Measurements from ENCODE around the gene GPANK1. TPM values are rescaled to one million over a fixed set of nuclear protein-coding genes. Genes with fewer than 3 reads are reported as not detected.

The GPANK1 gene
- polyA plus RNA-seq, 4 donors: 14.8 to 30.2 (median 21.7) TPM

GRCh38 chr6:31643818-31644454, 20.9 kb downstream of the GPANK1 start:
- no peak overlapping the region for H3K4me3 ChIP-seq (ENCODE audit: low read depth in 1 of 3, low read length in 3 of 3)
- peaks cover 39 to 91% (median 60%) of the 10 kb centered on the region in 3 donors for H3K36me3 ChIP-seq (ENCODE audit: control insufficient read depth in 3 of 3, insufficient read depth in 2 of 3, low read depth in 1 of 3, low read length in 3 of 3)
- H3K27ac ChIP-seq (ENCODE audit: low read depth in 1 of 3, low read length in 2 of 3): no peak overlapping the region
- 69 to 86% (median 70%) methylated on average over 16 to 17 of the region's 17 CpGs for WGBS, 3 donors
- H3K27me3 ChIP-seq (ENCODE audit: control insufficient read depth in 3 of 3, insufficient read depth in 3 of 3, low read length in 3 of 3): no peaks in the 10 kb centered on the region
- H3K4me1 ChIP-seq (ENCODE audit: control insufficient read depth in 3 of 3, insufficient read depth in 2 of 3, low read depth in 1 of 3, low read length in 2 of 3): no peaks in the 10 kb centered on the region
- no peaks in the 10 kb centered on the region for H3K9me3 ChIP-seq (ENCODE audit: control insufficient read depth in 2 of 2, insufficient read depth in 1 of 2, low read depth in 1 of 2, low read length in 1 of 2)
- DNase-seq (no peak), FAIRE-seq (no peak)

DNA sequence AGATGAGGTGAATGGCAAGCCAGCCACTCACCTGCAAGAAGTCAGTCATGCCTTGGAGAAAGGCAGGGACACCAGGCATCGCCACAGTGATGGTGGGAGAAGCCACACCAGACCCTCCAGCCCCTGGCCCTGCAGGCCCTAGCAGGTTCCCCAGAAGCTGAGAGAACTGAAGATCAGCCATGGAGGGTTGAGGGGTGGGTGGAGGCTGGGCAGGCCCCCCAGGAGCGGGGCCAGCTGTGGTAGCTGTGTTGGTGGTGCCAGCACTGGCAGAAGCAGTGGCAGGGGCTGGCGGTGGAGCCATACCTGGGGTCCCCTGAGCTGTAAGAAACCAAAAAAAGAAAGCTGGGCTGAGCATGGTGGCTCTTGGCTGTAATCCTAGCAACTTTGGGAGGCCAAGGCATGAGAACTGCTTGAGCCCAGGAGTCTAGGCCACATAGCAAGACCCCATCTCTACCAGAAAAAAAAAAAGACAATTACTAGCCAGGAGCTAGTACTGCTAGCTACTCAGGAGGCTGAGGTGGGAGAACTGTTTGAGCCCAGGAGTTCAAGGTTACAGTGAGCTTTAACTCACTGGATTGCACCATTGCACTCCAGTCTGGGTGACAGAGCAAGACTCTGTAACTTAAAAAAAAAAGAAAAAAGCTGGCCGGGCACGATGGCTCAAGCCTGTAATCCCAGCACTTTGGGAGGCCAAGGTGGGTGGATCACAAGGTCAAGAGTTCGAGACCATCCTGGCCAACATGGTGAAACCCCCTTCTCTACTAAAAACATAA, 21.8 kb downstream of the GPANK1 start:
- H3K4me1 ChIP-seq (ENCODE audit: control insufficient read depth in 3 of 3, insufficient read depth in 2 of 3, low read depth in 1 of 3, low read length in 2 of 3): no peaks in the 10 kb centered on the region
- no peak overlapping the region for H3K4me3 ChIP-seq (ENCODE audit: low read depth in 1 of 3, low read length in 3 of 3)
- no peak overlapping the region for H3K27ac ChIP-seq (ENCODE audit: low read depth in 1 of 3, low read length in 2 of 3)
- no peak for FAIRE-seq
- H3K36me3 ChIP-seq (ENCODE audit: control insufficient read depth in 3 of 3, insufficient read depth in 2 of 3, low read depth in 1 of 3, low read length in 3 of 3): peaks cover 31 to 87% (median 58%) of the 10 kb centered on the region in 3 donors
- 89 to 95% (median 90%) methylated on average over 6 of the region's 6 CpGs for WGBS, 3 donors
- DNase-seq: no peak
- H3K9me3 ChIP-seq (ENCODE audit: control insufficient read depth in 2 of 2, insufficient read depth in 1 of 2, low read depth in 1 of 2, low read length in 1 of 2): no peaks in the 10 kb centered on the region
- no peaks in the 10 kb centered on the region for H3K27me3 ChIP-seq (ENCODE audit: control insufficient read depth in 3 of 3, insufficient read depth in 3 of 3, low read length in 3 of 3)

DNA sequence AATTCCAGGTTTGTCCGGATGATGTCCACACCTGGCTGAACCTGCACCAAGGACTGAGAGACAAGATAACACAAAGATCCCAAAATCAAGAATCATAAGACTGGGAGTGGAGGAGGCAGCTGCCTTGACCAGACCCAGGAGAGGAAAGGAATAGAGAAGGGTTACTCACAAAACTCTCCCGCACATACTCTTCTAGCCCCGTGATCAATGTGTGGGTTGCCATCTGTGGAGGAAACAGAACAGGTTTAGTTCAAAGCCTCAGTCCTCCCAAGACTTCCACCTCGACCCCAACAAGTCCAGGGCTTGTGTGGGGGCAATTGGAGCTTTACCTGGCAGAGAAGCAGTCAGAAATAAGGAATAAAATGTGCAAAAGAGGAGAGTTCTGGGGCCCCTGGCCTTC, 23.4 kb downstream of the GPANK1 start:
- 77 to 92% (median 81%) methylated on average over 4 of the region's 4 CpGs for WGBS, 3 donors
- H3K36me3 ChIP-seq (ENCODE audit: control insufficient read depth in 3 of 3, insufficient read depth in 2 of 3, low read depth in 1 of 3, low read length in 3 of 3): peaks cover 38 to 87% (median 55%) of the 10 kb centered on the region in 3 donors
- no peak overlapping the region for H3K27ac ChIP-seq (ENCODE audit: low read depth in 1 of 3, low read length in 2 of 3)
- H3K4me3 ChIP-seq (ENCODE audit: low read depth in 1 of 3, low read length in 3 of 3): no peak overlapping the region
- H3K27me3 ChIP-seq (ENCODE audit: control insufficient read depth in 3 of 3, insufficient read depth in 3 of 3, low read length in 3 of 3): no peaks in the 10 kb centered on the region
- no peaks in the 10 kb centered on the region for H3K9me3 ChIP-seq (ENCODE audit: control insufficient read depth in 2 of 2, insufficient read depth in 1 of 2, low read depth in 1 of 2, low read length in 1 of 2)
- no peak for DNase-seq
- no peaks in the 10 kb centered on the region for H3K4me1 ChIP-seq (ENCODE audit: control insufficient read depth in 3 of 3, insufficient read depth in 2 of 3, low read depth in 1 of 3, low read length in 2 of 3)
- no peak for FAIRE-seq

GRCh38 chr6:31640612-31641011, 24.2 kb downstream of the GPANK1 start:
- no peaks in the 10 kb centered on the region for H3K4me1 ChIP-seq (ENCODE audit: control insufficient read depth in 3 of 3, insufficient read depth in 2 of 3, low read depth in 1 of 3, low read length in 2 of 3)
- H3K36me3 ChIP-seq (ENCODE audit: control insufficient read depth in 3 of 3, insufficient read depth in 2 of 3, low read depth in 1 of 3, low read length in 3 of 3): peaks cover 45 to 89% (median 60%) of the 10 kb centered on the region in 3 donors
- no peaks in the 10 kb centered on the region for H3K27me3 ChIP-seq (ENCODE audit: control insufficient read depth in 3 of 3, insufficient read depth in 3 of 3, low read length in 3 of 3)
- no peak for FAIRE-seq
- no peaks in the 10 kb centered on the region for H3K9me3 ChIP-seq (ENCODE audit: control insufficient read depth in 2 of 2, insufficient read depth in 1 of 2, low read depth in 1 of 2, low read length in 1 of 2)
- H3K4me3 ChIP-seq (ENCODE audit: low read depth in 1 of 3, low read length in 3 of 3): no peak overlapping the region
- 94 to 98% (median 97%) methylated on average over 6 of the region's 6 CpGs for whole genome bisulfite sequencing, 3 donors
- DNase-seq: no peak
- no peak overlapping the region for H3K27ac ChIP-seq (ENCODE audit: low read depth in 1 of 3, low read length in 2 of 3)

DNA sequence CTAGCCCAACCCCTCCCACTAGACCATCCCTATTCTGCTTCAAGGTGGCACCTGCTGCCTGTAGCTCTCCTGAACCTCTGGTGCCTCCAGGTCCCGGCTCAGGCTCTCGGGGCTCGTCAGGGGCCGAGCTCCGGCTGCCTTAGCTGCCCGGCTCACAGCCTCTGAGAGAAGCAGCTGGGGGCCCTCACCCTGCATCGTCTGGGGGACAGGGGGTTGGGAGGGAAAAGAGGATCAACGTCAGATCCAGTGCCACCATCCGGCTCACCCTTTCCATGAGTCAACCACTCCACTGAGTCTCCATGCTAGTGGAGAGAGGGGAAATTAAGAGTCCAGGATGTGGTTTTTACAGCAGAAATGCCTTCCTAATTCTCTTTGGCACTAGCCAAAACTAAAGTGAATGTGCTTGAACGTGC, 25.3 kb downstream of the GPANK1 start:
- no peaks in the 10 kb centered on the region for H3K4me1 ChIP-seq (ENCODE audit: control insufficient read depth in 3 of 3, insufficient read depth in 2 of 3, low read depth in 1 of 3, low read length in 2 of 3)
- H3K9me3 ChIP-seq (ENCODE audit: control insufficient read depth in 2 of 2, insufficient read depth in 1 of 2, low read depth in 1 of 2, low read length in 1 of 2): no peaks in the 10 kb centered on the region
- peaks cover 49 to 90% (median 53%) of the 10 kb centered on the region in 3 donors for H3K36me3 ChIP-seq (ENCODE audit: control insufficient read depth in 3 of 3, insufficient read depth in 2 of 3, low read depth in 1 of 3, low read length in 3 of 3)
- no peak overlapping the region for H3K27ac ChIP-seq (ENCODE audit: low read depth in 1 of 3, low read length in 2 of 3)
- H3K4me3 ChIP-seq (ENCODE audit: low read depth in 1 of 3, low read length in 3 of 3): no peak overlapping the region
- no peak for FAIRE-seq
- H3K27me3 ChIP-seq (ENCODE audit: control insufficient read depth in 3 of 3, insufficient read depth in 3 of 3, low read length in 3 of 3): no peaks in the 10 kb centered on the region
- 80 to 88% (median 85%) methylated on average over 10 of the region's 10 CpGs for WGBS, 3 donors
- DNase-seq: no peak

DNA sequence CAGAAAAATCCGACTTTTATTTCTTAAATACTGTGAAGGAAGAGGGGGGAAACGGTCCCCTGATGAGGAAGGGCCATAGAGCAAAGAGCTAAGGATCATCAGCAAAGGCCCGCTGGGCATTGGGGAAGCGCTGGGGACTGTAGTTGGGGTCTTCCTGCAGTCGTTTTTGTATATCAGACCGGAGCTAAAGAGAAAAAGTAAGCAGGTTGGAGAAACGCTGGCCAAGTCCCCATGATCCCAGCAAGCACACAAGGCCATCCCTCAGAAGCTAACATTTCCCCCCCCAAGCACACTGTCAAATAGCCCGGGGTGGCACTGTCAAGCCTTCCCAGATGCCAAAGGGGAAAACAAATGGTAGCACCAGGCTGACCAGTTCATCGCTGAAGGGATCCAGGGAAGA, 25.8 kb downstream of the GPANK1 start:
- H3K36me3 ChIP-seq (ENCODE audit: control insufficient read depth in 3 of 3, insufficient read depth in 2 of 3, low read depth in 1 of 3, low read length in 3 of 3): peaks cover 48 to 90% (median 52%) of the 10 kb centered on the region in 3 donors
- DNase-seq (no peak), FAIRE-seq (no peak)
- H3K4me1 ChIP-seq (ENCODE audit: control insufficient read depth in 3 of 3, insufficient read depth in 2 of 3, low read depth in 1 of 3, low read length in 2 of 3): no peaks in the 10 kb centered on the region
- WGBS, 3 donors: 81 to 86% (median 82%) methylated on average over 9 of the region's 9 CpGs
- no peak overlapping the region for H3K27ac ChIP-seq (ENCODE audit: low read depth in 1 of 3, low read length in 2 of 3)
- H3K9me3 ChIP-seq (ENCODE audit: control insufficient read depth in 2 of 2, insufficient read depth in 1 of 2, low read depth in 1 of 2, low read length in 1 of 2): no peaks in the 10 kb centered on the region
- no peaks in the 10 kb centered on the region for H3K27me3 ChIP-seq (ENCODE audit: control insufficient read depth in 3 of 3, insufficient read depth in 3 of 3, low read length in 3 of 3)
- H3K4me3 ChIP-seq (ENCODE audit: low read depth in 1 of 3, low read length in 3 of 3): no peak overlapping the region

DNA sequence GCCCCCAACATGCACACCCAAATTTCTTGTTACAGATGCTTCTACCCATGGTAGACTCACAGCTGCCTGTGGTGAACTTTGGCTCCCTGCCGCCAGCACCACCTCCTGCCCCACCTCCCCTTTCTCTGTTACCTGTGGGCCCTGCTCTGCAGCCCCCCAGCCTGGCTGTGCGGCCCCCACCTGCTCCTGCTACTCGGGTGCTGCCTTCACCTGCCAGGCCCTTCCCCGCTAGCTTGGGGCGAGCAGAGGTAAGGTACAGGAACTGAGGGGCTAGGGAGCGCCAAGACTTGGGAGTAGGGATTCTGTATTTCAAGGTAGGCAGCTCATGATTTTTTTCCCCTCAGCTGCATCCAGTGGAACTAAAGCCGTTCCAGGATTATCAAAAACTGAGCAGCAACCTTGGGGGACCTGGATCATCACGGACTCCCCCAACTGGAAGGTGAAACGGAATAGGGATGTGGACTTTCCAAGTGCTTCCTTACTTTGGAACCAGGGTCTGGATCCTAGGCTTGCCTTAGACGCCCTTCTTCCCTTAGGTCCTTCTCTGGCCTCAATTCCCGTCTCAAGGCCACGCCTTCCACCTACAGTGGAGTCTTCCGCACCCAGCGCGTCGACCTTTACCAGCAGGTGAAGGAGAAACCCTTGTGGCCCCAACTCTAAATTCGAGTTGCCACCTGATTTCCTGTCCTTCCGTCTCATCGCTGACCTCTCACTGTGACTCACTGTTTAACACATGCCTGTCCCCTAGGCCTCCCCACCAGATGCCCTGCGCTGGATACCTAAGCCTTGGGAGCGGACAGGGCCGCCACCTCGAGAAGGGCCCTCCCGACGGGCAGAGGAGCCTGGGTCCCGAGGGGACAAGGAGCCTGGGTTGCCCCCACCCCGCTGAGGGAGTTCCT, 27.9 kb downstream of the GPANK1 start:
- H3K4me3 ChIP-seq (ENCODE audit: low read depth in 1 of 3, low read length in 3 of 3): no peak overlapping the region
- no peak overlapping the region for H3K27ac ChIP-seq (ENCODE audit: low read depth in 1 of 3, low read length in 2 of 3)
- no peak for FAIRE-seq
- no peaks in the 10 kb centered on the region for H3K27me3 ChIP-seq (ENCODE audit: control insufficient read depth in 3 of 3, insufficient read depth in 3 of 3, low read length in 3 of 3)
- 78 to 82% (median 81%) methylated on average over 27 of the region's 27 CpGs for WGBS, 3 donors
- DNase-seq: no peak
- H3K9me3 ChIP-seq (ENCODE audit: control insufficient read depth in 2 of 2, insufficient read depth in 1 of 2, low read depth in 1 of 2, low read length in 1 of 2): no peaks in the 10 kb centered on the region
- H3K36me3 ChIP-seq (ENCODE audit: control insufficient read depth in 3 of 3, insufficient read depth in 2 of 3, low read depth in 1 of 3, low read length in 3 of 3): peaks cover 40 to 93% (median 58%) of the 10 kb centered on the region in 3 donors
- no peaks in the 10 kb centered on the region for H3K4me1 ChIP-seq (ENCODE audit: control insufficient read depth in 3 of 3, insufficient read depth in 2 of 3, low read depth in 1 of 3, low read length in 2 of 3)

DNA sequence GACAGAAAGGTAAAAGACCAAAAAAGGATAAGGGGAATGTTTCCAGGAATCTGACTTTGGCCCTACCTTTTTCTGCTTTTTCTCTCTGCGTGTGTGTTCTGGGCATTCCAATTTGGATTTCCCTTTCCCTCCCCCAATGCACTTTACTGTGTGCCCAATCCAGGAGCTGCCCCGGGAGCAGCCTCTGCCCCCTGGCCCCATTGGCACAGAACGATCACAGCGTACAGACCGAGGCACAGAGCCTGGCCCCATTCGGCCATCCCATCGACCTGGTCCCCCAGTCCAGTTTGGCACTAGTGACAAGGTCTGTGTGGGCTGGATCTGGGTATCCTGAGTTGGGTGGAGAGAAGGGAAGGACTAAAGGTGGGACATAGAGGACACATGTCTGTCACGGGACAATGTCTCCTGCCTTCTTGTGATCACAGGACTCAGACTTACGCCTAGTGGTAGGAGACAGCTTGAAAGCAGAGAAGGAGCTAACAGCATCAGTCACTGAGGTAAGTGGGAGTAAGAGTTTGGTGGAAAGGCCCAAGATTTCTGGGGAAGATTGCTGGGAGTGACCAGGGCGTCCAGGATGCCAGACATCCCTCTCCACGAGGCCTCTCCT, 29.7 kb downstream of the GPANK1 start:
- no peak overlapping the region for H3K4me3 ChIP-seq (ENCODE audit: low read depth in 1 of 3, low read length in 3 of 3)
- DNase-seq (no peak), FAIRE-seq (no peak)
- H3K9me3 ChIP-seq (ENCODE audit: control insufficient read depth in 2 of 2, insufficient read depth in 1 of 2, low read depth in 1 of 2, low read length in 1 of 2): no peaks in the 10 kb centered on the region
- H3K4me1 ChIP-seq (ENCODE audit: control insufficient read depth in 3 of 3, insufficient read depth in 2 of 3, low read depth in 1 of 3, low read length in 2 of 3): no peaks in the 10 kb centered on the region
- H3K27ac ChIP-seq (ENCODE audit: low read depth in 1 of 3, low read length in 2 of 3): no peak overlapping the region
- no peaks in the 10 kb centered on the region for H3K27me3 ChIP-seq (ENCODE audit: control insufficient read depth in 3 of 3, insufficient read depth in 3 of 3, low read length in 3 of 3)
- peaks cover 43 to 93% (median 57%) of the 10 kb centered on the region in 3 donors for H3K36me3 ChIP-seq (ENCODE audit: control insufficient read depth in 3 of 3, insufficient read depth in 2 of 3, low read depth in 1 of 3, low read length in 3 of 3)
- 85 to 88% (median 88%) methylated on average over 11 of the region's 11 CpGs for WGBS, 3 donors

Data from small intestine (tissue), 7 donors.